SK-N-SH treated with all-trans-retinoic acid at 6 μM for 48 hours (cell line): Measurements from ENCODE around the gene ALOX12B.

Source experiments
- ATAC-seq: fragments of 200-7000 bp; cut with Tn5 transposase; 3 replicates; pipeline ENCODE4 v1.9.1; 2020; ENCODE audit warnings: mild to moderate bottlenecking, moderate library complexity
- ARNTL ChIP-seq: fragments of 450-650 bp; formaldehyde crosslinking; IDR thresholded peaks from 2 replicates; pipeline ENCODE4 v1.5.0; 2020; ENCODE audit warnings: low read depth, mild to moderate bottlenecking, moderate library complexity, borderline replicate concordance
- BACH2 ChIP-seq: fragments of 250-450 bp; sonication (Bioruptor Pico); IDR thresholded peaks from 2 replicates; pipeline ENCODE4 v1.9.0; 2021; ENCODE audit warnings: mild to moderate bottlenecking, borderline replicate concordance
- CSDC2 ChIP-seq: fragments of 250-450 bp; sonication (Bioruptor Pico); IDR thresholded peaks from 2 replicates; pipeline ENCODE4 v1.5.0; 2020; ENCODE audit warnings: mild to moderate bottlenecking, moderate library complexity
- GLIS3 ChIP-seq: fragments of 250-450 bp; sonication (Bioruptor Pico); IDR thresholded peaks from 2 replicates; pipeline ENCODE4 v1.5.0; 2020; ENCODE audit warnings: mild to moderate bottlenecking, moderate library complexity
- ISL1 ChIP-seq: fragments of 250-450 bp; sonication (Bioruptor Pico); IDR thresholded peaks from 2 replicates; pipeline ENCODE4 v2.1.2; 2022; ENCODE audit warnings: mild to moderate bottlenecking, moderate library complexity
- OSR1 ChIP-seq: fragments of 250-450 bp; sonication (Bioruptor Pico); IDR thresholded peaks from 2 replicates; pipeline ENCODE4 v1.8.0; 2022; ENCODE audit warnings: moderate library complexity, mild to moderate bottlenecking, inconsistent platforms
- PPARA ChIP-seq: fragments of 250-450 bp; sonication (Bioruptor Pico); IDR thresholded peaks from 2 replicates; pipeline ENCODE4 v1.5.0; 2020; ENCODE audit warnings: mild to moderate bottlenecking, borderline replicate concordance
- RARB ChIP-seq: fragments of 250-450 bp; sonication (Bioruptor Pico); IDR thresholded peaks from 2 replicates; pipeline ENCODE4 v1.8.0; 2021; ENCODE audit warnings: mild to moderate bottlenecking, moderate library complexity
- SNAI2 ChIP-seq: fragments of 250-450 bp; sonication (Bioruptor Pico); IDR thresholded peaks from 2 replicates; pipeline ENCODE4 v1.5.0; 2020; ENCODE audit warnings: mild to moderate bottlenecking, moderate library complexity
- TCF4 ChIP-seq: fragments of 250-450 bp; sonication (Bioruptor Pico); IDR thresholded peaks from 2 replicates; pipeline ENCODE4 v1.8.0; 2021; ENCODE audit warnings: mild to moderate bottlenecking, moderate library complexity, borderline replicate concordance
- TOX ChIP-seq: fragments of 250-450 bp; sonication (Bioruptor Pico); IDR thresholded peaks from 2 replicates; pipeline ENCODE4 v1.8.0; 2021; ENCODE audit warnings: mild to moderate bottlenecking, moderate library complexity, borderline replicate concordance
- ZC3H10 ChIP-seq: fragments of 250-450 bp; sonication (Bioruptor Pico); IDR thresholded peaks from 2 replicates; pipeline ENCODE4 v1.5.1; 2021; ENCODE audit warnings: mild to moderate bottlenecking, moderate library complexity
- ZFP3 ChIP-seq: fragments of 250-450 bp; sonication (Bioruptor Pico); IDR thresholded peaks from 2 replicates; pipeline ENCODE4 v1.5.0; 2020; ENCODE audit warnings: mild to moderate bottlenecking, moderate library complexity
- ZFP30 ChIP-seq: fragments of 450-650 bp; formaldehyde crosslinking; IDR thresholded peaks from 2 replicates; pipeline ENCODE4 v1.5.0; 2022; ENCODE audit warnings: mild to moderate bottlenecking, moderate library complexity
- ZNF565 ChIP-seq: fragments of 450-650 bp; formaldehyde crosslinking; conservative IDR thresholded peaks from 2 replicates; pipeline ENCODE4 v1.5.0; 2020; ENCODE audit warnings: low read depth, mild to moderate bottlenecking, moderate library complexity
- ZNF70 ChIP-seq: fragments of 450-650 bp; formaldehyde crosslinking; IDR thresholded peaks from 2 replicates; pipeline ENCODE4 v1.5.0; 2020; ENCODE audit warnings: mild to moderate bottlenecking, moderate library complexity
- ZNF8 ChIP-seq: fragments of 450-650 bp; formaldehyde crosslinking; IDR thresholded peaks from 2 replicates; pipeline ENCODE4 v1.5.0; 2020; ENCODE audit warnings: mild to moderate bottlenecking, moderate library complexity
- TF ChIP-seq, protein P1 (sequence below): fragments of 250-450 bp; sonication (Bioruptor Pico); IDR thresholded peaks from 2 replicates; pipeline ENCODE4 v1.5.1; 2021; ENCODE audit warnings: mild to moderate bottlenecking, moderate library complexity
- TF ChIP-seq, protein P2 (sequence below): fragments of 250-450 bp; sonication (Bioruptor Pico); IDR thresholded peaks from 2 replicates; pipeline ENCODE4 v1.8.0; 2021; ENCODE audit warnings: low read depth, mild to moderate bottlenecking, moderate library complexity, borderline replicate concordance
- TF ChIP-seq, protein P3 (sequence below): fragments of 250-450 bp; sonication (Bioruptor Pico); IDR thresholded peaks from 2 replicates; pipeline ENCODE4 v1.5.0; 2020; ENCODE audit warnings: mild to moderate bottlenecking, moderate library complexity
- TF ChIP-seq, protein P4 (sequence below): fragments of 250-450 bp; sonication (Bioruptor Pico); IDR thresholded peaks from 2 replicates; pipeline ENCODE4 v1.8.0; 2020; ENCODE audit warnings: mild to moderate bottlenecking, moderate library complexity, borderline replicate concordance
- TF ChIP-seq, protein P5 (sequence below): fragments of 250-450 bp; sonication (Bioruptor Pico); IDR thresholded peaks from 2 replicates; pipeline ENCODE4 v1.5.1; 2020; ENCODE audit warnings: low read depth, mild to moderate bottlenecking, moderate library complexity

The ALOX12B gene

DNA sequence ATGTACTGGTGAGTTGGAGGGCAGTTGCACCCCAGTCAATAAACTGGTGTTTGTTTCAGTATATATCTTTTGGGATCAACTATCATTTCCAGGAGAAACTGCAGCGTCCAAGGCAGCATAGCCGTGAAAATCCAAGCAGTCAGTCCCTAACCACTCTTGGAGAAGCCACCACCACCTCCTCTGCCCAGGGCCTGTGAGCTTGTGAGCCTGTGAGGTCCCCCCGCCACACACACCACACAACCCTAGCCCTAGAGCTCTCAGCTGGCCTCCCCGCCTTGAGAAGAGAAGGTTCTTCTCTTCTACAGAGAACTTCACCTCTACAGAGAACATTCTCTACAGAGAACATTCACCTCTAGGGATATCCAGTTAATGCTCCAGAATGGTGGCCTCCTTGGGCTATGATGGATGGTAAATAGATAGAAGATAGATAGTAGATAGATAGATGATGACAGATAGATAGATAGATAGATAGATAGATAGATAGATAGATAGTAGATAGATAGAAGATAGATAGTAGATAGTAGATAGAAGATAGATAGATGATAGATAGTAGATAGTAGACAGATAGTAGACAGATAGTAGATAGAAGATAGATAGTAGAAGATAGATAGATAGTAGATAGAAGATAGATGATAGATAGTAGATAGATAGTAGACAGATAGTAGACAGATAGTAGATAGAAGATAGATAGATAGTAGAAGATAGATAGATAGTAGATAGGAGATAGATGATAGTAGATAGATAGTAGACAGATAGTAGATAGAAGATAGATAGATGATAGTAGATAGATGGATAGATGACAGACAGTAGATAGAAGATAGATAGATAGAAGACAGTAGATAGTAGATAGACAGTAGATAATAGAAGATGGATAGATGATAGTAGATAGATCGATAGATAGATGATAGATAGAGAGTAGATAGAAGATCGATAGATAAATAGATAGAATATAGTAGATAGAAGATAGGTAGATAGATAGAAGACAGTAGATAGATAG, 35.0 kb downstream of the ALOX12B start:
- TF ChIP-seq OSR1 (CRISPR knock-in tag) (no peak), BACH2 (CRISPR knock-in tag) (no peak), PPARA (CRISPR knock-in tag) (no peak), TOX (no peak), CSDC2 (CRISPR knock-in tag) (no peak), SNAI2 (no peak), ZFP3 (CRISPR knock-in tag) (no peak), TCF4 (CRISPR knock-in tag) (no peak), ZNF70 (CRISPR knock-in tag) (no peak), RARB (CRISPR knock-in tag) (no peak), ZNF565 (CRISPR knock-in tag) (no peak), ISL1 (CRISPR knock-in tag) (no peak)
- TF ChIP-seq, protein P1, sequence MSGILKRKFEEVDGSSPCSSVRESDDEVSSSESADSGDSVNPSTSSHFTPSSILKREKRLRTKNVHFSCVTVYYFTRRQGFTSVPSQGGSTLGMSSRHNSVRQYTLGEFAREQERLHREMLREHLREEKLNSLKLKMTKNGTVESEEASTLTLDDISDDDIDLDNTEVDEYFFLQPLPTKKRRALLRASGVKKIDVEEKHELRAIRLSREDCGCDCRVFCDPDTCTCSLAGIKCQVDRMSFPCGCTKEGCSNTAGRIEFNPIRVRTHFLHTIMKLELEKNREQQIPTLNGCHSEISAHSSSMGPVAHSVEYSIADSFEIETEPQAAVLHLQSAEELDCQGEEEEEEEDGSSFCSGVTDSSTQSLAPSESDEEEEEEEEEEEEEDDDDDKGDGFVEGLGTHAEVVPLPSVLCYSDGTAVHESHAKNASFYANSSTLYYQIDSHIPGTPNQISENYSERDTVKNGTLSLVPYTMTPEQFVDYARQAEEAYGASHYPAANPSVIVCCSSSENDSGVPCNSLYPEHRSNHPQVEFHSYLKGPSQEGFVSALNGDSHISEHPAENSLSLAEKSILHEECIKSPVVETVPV (CRISPR knock-in tag): no peak
- TF ChIP-seq, protein P2, sequence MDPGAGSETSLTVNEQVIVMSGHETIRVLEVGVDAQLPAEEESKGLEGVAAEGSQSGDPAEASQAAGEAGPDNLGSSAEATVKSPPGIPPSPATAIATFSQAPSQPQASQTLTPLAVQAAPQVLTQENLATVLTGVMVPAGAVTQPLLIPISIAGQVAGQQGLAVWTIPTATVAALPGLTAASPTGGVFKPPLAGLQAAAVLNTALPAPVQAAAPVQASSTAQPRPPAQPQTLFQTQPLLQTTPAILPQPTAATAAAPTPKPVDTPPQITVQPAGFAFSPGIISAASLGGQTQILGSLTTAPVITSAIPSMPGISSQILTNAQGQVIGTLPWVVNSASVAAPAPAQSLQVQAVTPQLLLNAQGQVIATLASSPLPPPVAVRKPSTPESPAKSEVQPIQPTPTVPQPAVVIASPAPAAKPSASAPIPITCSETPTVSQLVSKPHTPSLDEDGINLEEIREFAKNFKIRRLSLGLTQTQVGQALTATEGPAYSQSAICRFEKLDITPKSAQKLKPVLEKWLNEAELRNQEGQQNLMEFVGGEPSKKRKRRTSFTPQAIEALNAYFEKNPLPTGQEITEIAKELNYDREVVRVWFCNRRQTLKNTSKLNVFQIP (CRISPR knock-in tag): no peak
- TF ChIP-seq, protein P3, sequence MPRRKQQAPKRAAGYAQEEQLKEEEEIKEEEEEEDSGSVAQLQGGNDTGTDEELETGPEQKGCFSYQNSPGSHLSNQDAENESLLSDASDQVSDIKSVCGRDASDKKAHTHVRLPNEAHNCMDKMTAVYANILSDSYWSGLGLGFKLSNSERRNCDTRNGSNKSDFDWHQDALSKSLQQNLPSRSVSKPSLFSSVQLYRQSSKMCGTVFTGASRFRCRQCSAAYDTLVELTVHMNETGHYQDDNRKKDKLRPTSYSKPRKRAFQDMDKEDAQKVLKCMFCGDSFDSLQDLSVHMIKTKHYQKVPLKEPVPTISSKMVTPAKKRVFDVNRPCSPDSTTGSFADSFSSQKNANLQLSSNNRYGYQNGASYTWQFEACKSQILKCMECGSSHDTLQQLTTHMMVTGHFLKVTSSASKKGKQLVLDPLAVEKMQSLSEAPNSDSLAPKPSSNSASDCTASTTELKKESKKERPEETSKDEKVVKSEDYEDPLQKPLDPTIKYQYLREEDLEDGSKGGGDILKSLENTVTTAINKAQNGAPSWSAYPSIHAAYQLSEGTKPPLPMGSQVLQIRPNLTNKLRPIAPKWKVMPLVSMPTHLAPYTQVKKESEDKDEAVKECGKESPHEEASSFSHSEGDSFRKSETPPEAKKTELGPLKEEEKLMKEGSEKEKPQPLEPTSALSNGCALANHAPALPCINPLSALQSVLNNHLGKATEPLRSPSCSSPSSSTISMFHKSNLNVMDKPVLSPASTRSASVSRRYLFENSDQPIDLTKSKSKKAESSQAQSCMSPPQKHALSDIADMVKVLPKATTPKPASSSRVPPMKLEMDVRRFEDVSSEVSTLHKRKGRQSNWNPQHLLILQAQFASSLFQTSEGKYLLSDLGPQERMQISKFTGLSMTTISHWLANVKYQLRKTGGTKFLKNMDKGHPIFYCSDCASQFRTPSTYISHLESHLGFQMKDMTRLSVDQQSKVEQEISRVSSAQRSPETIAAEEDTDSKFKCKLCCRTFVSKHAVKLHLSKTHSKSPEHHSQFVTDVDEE (CRISPR knock-in tag): no peak
- TF ChIP-seq, protein P4, sequence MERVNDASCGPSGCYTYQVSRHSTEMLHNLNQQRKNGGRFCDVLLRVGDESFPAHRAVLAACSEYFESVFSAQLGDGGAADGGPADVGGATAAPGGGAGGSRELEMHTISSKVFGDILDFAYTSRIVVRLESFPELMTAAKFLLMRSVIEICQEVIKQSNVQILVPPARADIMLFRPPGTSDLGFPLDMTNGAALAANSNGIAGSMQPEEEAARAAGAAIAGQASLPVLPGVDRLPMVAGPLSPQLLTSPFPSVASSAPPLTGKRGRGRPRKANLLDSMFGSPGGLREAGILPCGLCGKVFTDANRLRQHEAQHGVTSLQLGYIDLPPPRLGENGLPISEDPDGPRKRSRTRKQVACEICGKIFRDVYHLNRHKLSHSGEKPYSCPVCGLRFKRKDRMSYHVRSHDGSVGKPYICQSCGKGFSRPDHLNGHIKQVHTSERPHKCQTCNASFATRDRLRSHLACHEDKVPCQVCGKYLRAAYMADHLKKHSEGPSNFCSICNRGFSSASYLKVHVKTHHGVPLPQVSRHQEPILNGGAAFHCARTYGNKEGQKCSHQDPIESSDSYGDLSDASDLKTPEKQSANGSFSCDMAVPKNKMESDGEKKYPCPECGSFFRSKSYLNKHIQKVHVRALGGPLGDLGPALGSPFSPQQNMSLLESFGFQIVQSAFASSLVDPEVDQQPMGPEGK: no peak
- no peak for ATAC-seq

DNA sequence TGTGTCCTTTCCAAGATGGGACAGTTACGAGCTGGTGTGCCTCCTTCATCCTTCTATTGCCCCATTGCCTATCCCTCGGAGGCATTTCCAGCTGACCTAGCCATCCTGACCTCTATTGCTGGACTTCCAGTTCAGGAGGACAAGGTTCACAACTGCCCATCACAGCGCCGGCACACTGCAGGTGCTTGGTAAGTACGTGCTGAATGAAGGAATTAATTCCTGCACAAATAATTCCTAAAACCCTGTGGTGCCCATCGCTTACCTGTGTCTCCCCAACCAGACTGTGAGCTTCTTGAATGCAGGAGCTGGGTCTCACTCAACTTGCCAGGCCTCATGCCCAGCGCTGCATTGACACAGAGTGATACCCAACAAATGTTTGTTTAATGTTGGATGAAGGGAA, 35.7 kb downstream of the ALOX12B start:
- TF ChIP-seq ISL1 (CRISPR knock-in tag) (no peak), ZNF565 (CRISPR knock-in tag) (no peak), ZNF8 (CRISPR knock-in tag) (no peak), TOX (no peak), BACH2 (CRISPR knock-in tag) (no peak), CSDC2 (CRISPR knock-in tag) (no peak), GLIS3 (CRISPR knock-in tag) (no peak)
- TF ChIP-seq, protein P1 (CRISPR knock-in tag): no peak
- no peak for ATAC-seq

DNA sequence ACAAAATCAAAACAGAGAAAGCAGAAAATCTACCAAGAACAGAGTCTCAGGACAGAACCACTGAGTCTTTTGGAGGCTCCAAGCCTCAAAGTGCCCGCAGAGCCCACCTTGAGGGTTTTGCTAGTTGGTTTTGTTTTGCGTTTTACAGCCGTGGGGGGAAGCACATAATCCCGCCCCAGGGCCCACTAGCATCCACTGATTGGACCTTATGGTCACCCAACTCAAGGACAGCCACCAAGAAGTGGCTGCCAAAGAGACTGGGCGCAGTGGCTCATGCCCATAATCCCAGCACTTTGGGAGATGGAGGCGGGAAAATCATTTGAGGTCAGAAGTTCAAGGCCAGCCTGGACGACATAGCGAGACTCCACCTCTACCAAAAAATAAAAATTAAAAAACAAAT, 38.8 kb downstream of the ALOX12B start:
- TF ChIP-seq ZFP3 (CRISPR knock-in tag): no peak
- TF ChIP-seq BACH2 (CRISPR knock-in tag): no peak
- TF ChIP-seq ZNF70 (CRISPR knock-in tag): no peak
- TF ChIP-seq SNAI2: no peak
- no peak for TF ChIP-seq ZFP30 (CRISPR knock-in tag)
- TF ChIP-seq, protein P1 (CRISPR knock-in tag): no peak
- TF ChIP-seq, protein P5, sequence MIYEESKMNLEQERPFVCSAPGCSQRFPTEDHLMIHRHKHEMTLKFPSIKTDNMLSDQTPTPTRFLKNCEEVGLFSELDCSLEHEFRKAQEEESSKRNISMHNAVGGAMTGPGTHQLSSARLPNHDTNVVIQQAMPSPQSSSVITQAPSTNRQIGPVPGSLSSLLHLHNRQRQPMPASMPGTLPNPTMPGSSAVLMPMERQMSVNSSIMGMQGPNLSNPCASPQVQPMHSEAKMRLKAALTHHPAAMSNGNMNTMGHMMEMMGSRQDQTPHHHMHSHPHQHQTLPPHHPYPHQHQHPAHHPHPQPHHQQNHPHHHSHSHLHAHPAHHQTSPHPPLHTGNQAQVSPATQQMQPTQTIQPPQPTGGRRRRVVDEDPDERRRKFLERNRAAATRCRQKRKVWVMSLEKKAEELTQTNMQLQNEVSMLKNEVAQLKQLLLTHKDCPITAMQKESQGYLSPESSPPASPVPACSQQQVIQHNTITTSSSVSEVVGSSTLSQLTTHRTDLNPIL (CRISPR knock-in tag): no peak
- TF ChIP-seq ARNTL (CRISPR knock-in tag): no peak
- no peak for TF ChIP-seq ZC3H10
- TF ChIP-seq TOX: no peak
- no peak for TF ChIP-seq TCF4 (CRISPR knock-in tag)
- no peak for TF ChIP-seq ZNF8 (CRISPR knock-in tag)
- TF ChIP-seq CSDC2 (CRISPR knock-in tag): no peak
- no peak for TF ChIP-seq GLIS3 (CRISPR knock-in tag)
- TF ChIP-seq PPARA (CRISPR knock-in tag): no peak
- no peak for TF ChIP-seq OSR1 (CRISPR knock-in tag)
- ATAC-seq: no peak
